ENCODE results near the gene RET. TPM values are rescaled to one million over a fixed set of nuclear protein-coding genes. Genes with fewer than 3 reads are reported as not detected.

Gene RET
- total RNA-seq, 2 donors from 2014 or later: 1.2 to 3.5 TPM

DNA sequence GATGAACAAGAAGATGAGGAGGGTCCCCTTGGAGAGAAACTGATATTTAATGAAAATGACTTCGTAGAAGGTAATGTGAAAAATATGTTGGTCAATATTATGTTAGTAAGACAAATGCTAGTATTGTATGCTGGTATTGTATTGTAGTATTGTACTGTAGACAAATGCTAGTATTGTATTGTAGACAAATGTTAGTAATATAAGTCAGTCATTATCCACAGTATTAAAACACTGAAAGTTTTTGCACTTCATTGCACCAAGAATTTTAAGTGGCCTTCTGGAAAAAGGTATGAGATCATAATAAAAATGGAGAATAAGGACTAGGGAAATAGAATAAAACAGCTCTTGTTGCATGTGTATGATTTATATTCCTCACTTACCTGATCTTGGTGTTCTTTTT lies 78.9 kb downstream of the RET start:
- TF ChIP-seq, protein P1, sequence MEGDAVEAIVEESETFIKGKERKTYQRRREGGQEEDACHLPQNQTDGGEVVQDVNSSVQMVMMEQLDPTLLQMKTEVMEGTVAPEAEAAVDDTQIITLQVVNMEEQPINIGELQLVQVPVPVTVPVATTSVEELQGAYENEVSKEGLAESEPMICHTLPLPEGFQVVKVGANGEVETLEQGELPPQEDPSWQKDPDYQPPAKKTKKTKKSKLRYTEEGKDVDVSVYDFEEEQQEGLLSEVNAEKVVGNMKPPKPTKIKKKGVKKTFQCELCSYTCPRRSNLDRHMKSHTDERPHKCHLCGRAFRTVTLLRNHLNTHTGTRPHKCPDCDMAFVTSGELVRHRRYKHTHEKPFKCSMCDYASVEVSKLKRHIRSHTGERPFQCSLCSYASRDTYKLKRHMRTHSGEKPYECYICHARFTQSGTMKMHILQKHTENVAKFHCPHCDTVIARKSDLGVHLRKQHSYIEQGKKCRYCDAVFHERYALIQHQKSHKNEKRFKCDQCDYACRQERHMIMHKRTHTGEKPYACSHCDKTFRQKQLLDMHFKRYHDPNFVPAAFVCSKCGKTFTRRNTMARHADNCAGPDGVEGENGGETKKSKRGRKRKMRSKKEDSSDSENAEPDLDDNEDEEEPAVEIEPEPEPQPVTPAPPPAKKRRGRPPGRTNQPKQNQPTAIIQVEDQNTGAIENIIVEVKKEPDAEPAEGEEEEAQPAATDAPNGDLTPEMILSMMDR (conservative IDR thresholded peaks at IDR 0.05): no peak
- Histone ChIP-seq H3K36me3 (ENCODE audit: control insufficient read depth, insufficient read depth, low read length) (no peaks in the 10 kb centered on the region), H3K4me3 (ENCODE audit: low read length) (no peak overlapping the region), H3K27ac (ENCODE audit: low read depth, low read length) (no peak overlapping the region), H3K9me3 (ENCODE audit: control insufficient read depth, low read length) (no peaks in the 10 kb centered on the region), H3K4me1 (ENCODE audit: control insufficient read depth, insufficient read depth, low read length) (no peaks in the 10 kb centered on the region), H3K27me3 (ENCODE audit: control insufficient read depth, insufficient read depth, low read length, poor library complexity, severe bottlenecking) (no peaks in the 10 kb centered on the region), H3K9ac (ENCODE audit: extremely low read depth, low read length, poor library complexity, severe bottlenecking) (no peak overlapping the region)
- no peak for DNase-seq
- Mint-ChIP-seq H3K4me3 (no peak overlapping the region), H3K27me3 (ENCODE audit: insufficient read depth) (no peaks in the 10 kb centered on the region), H3K9me3 (no peaks in the 10 kb centered on the region), H3K36me3 (ENCODE audit: low read depth) (no peaks in the 10 kb centered on the region), H3K27ac (no peak overlapping the region), H3K4me1 (peaks cover 8% of the 10 kb centered on the region)
- 75 to 92% methylated on average over 1 of the region's 1 CpG for WGBS, 2 experiments (ENCODE audit: insufficient coverage in 1 of 2, insufficient read length in 1 of 2)

DNA sequence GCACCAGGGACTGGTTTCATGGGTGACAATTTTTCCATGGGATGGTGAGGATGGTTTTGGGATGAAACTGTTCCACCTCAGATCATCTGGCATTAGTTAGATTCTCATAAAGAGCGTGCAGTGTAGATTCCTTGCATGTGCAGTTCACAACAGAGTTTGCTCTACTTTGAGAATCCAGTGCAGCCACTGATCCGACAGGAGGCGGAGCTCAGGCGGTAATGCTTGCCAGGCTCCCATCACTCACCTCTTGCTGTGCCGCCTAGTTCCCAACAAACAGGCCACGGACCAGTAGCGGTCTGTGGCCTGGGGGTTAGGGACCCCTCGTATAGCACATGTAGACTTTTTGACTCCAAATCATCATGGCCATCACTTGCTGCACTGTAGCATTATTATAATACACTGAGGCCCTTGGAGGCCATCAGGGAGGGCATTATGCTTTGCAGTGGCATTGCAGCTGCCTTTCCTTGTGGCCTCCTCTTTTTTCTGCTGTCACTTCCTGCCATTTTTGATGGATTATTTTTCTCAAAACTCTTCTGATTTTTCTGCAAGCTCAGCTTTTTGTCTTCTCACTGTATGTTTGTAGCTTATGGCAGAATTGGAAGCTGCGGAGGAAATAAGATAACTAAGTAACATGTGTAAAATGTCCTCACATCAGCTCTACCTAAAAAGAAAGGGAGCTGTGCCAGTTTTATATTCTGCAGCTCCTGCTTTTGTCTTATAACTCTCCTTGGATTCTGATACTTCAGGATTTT lies 79.9 kb downstream of the RET start:
- H3K27ac Mint-ChIP-seq: no peak overlapping the region
- Histone ChIP-seq H3K27me3 (ENCODE audit: control insufficient read depth, insufficient read depth, low read length, poor library complexity, severe bottlenecking) (no peaks in the 10 kb centered on the region), H3K9ac (ENCODE audit: extremely low read depth, low read length, poor library complexity, severe bottlenecking) (no peak overlapping the region), H3K36me3 (ENCODE audit: control insufficient read depth, insufficient read depth, low read length) (no peaks in the 10 kb centered on the region), H3K4me1 (ENCODE audit: control insufficient read depth, insufficient read depth, low read length) (no peaks in the 10 kb centered on the region), H3K27ac (ENCODE audit: low read depth, low read length) (no peak overlapping the region), H3K4me3 (ENCODE audit: low read length) (no peak overlapping the region), H3K9me3 (ENCODE audit: control insufficient read depth, low read length) (no peaks in the 10 kb centered on the region)
- TF ChIP-seq, protein P1 (conservative IDR thresholded peaks at IDR 0.05): no peak
- DNase-seq: no peak
- no peaks in the 10 kb centered on the region for H3K27me3 Mint-ChIP-seq (ENCODE audit: insufficient read depth)
- WGBS, 2 experiments (ENCODE audit: insufficient coverage in 1 of 2, insufficient read length in 1 of 2): 78 to 87% methylated on average over 8 to 9 of the region's 9 CpGs
- H3K36me3 Mint-ChIP-seq (ENCODE audit: low read depth): no peaks in the 10 kb centered on the region
- no peaks in the 10 kb centered on the region for H3K9me3 Mint-ChIP-seq
- peaks cover 2% of the 10 kb centered on the region for H3K4me1 Mint-ChIP-seq
- no peak overlapping the region for H3K4me3 Mint-ChIP-seq

DNA sequence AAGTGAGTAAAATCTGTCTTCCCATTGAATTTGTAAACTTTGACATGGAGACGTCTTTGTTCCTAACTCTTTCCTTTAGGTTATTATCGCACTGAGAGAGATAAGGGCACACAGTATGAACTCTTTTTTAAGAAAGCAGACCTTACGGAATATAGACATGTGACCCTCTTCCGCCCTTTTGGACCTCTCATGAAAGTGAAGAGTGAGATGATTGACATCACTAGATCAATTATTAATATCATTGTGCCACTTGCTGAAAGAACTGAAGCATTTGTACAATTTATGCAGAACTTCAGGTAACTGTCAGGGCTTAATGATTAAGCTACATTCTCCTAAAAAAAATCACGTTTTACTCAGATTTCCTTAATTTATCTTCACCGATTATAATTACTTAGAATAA lies 81.8 kb downstream of the RET start:
- Mint-ChIP-seq H3K27me3 (ENCODE audit: insufficient read depth) (no peaks in the 10 kb centered on the region), H3K9me3 (no peaks in the 10 kb centered on the region), H3K27ac (no peak overlapping the region), H3K36me3 (ENCODE audit: low read depth) (no peaks in the 10 kb centered on the region), H3K4me3 (no peak overlapping the region), H3K4me1 (no peaks in the 10 kb centered on the region)
- H3K4me3 ChIP-seq (ENCODE audit: low read length): no peak overlapping the region
- 90 to 97% methylated on average over 2 to 6 of the region's 6 CpGs for WGBS, 2 experiments (ENCODE audit: insufficient coverage in 1 of 2, insufficient read length in 1 of 2)
- H3K9ac ChIP-seq (ENCODE audit: extremely low read depth, low read length, poor library complexity, severe bottlenecking): no peak overlapping the region
- H3K27me3 ChIP-seq (ENCODE audit: control insufficient read depth, insufficient read depth, low read length, poor library complexity, severe bottlenecking): no peaks in the 10 kb centered on the region
- H3K36me3 ChIP-seq (ENCODE audit: control insufficient read depth, insufficient read depth, low read length): peaks cover 7% of the 10 kb centered on the region
- TF ChIP-seq, protein P1 (conservative IDR thresholded peaks at IDR 0.05): no peak
- H3K9me3 ChIP-seq (ENCODE audit: control insufficient read depth, low read length): no peaks in the 10 kb centered on the region
- H3K4me1 ChIP-seq (ENCODE audit: control insufficient read depth, insufficient read depth, low read length): no peaks in the 10 kb centered on the region
- DNase-seq: no peak
- no peak overlapping the region for H3K27ac ChIP-seq (ENCODE audit: low read depth, low read length)
